ENCODE results near the gene MTX1.

MTX1 gene

DNA sequence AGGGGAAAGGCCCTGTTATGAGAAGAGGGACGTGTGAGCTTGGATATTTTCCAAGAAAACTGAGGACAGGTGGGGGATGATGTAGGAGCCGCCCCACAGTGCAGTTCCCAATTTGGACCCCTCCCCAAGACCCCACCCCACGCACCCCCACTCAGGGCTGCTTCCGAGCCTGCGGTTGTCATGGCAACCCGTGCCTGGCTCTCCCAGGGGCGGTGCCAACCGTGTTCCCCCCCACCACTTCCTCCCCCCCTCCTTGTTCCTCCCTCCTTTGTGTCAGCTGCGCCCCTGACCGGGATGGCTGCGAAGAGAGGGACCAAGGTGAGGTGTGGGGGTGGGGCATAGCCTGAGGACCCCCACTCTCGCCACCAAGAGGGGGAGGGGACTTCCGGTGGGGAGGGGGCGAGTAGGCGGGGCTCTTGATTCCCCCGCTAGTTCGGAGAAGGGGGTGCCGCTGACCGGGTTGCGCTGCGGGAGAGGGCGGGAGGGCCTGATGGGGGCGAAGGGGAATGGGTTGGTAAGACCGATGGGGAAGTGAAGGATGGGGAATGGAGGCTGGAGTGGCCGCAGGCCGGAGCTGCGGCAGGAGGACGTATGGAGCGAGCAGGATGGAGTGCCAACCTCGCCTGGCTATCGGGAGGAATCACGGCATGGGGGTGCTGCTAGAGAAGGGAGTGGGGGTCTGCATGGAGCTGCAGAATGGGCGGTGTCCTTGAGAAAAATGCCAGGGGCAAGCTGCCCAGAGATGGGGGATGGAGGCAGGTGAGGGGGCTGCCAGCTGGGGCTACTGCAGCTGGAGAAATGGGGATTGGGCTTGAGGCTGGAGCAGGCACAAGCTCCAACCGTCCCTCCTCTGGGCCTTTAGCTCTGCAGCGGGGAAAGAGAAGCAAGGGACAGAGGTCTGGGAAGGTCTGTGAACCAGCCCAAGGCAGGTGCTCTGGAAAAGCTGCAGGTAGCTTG is 33.9 kb upstream of the MTX1 start:
- peak; percentile 28 for DNase-seq

DNA sequence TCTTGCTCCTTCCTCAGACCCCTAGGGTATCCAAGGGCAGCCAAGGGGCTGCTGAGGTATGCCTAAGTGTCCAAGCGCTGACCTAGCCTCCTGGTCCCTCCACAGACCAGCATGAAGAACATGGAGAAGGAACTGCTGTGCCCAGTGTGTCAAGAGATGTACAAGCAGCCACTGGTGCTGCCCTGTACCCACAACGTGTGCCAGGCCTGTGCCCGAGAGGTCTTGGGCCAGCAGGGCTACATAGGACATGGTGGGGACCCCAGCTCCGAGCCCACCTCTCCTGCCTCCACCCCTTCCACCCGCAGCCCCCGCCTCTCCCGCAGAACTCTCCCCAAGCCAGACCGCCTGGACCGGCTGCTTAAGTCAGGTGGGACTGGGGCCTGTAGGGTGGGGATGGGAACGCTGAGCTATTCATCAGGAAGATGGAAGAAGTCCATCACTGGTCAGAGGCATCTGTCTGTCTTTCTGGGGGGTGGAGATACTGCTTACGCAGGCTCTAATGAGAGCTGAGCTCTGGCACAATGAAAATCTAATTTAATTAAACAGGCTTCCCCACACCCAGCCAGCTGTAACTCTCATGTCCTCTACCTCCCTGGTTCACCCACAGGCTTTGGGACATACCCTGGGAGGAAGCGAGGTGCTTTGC is 33.1 kb upstream of the MTX1 start:
- peak; percentile 2 for DNase-seq

DNA sequence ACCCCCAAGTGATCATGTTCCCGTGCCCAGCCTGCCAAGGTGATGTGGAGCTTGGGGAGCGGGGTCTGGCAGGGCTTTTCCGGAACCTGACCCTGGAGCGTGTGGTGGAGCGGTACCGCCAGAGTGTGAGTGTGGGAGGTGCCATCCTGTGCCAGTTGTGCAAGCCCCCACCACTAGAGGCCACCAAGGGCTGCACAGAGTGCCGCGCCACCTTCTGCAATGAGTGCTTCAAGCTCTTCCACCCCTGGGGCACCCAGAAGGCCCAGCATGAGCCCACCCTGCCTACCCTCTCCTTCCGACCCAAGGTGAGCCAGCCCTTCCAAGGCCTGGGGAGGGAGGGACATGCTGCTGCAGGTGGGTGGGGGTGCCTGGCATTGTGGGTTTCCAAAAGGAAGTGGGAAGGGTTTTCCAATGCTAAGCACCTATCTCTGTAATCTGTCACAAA is 32.5 kb upstream of the MTX1 start:
- DNase-seq = peak; percentile 75

DNA sequence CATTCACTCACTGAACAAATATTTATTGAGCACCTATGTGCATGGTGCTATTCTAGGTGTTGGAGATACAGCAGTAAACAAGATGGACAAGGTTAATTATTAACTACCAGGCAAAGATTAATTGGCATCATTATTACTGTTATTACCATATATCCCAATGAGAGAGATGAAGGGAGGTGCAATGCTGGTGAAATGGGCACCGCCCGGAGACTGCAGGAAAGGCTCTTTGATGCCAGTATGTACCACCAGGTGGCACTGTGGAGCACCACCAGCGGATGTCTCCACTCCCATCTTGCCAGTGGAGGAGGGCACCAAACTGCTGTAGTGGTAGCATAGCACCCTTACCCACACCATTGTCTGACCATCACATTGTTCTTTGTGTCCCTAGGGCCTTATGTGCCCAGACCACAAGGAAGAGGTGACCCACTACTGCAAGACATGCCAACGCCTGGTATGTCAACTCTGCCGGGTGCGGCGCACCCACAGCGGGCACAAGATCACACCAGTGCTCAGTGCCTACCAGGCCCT is 31.9 kb upstream of the MTX1 start:
- peak; percentile 92 for DNase-seq

DNA sequence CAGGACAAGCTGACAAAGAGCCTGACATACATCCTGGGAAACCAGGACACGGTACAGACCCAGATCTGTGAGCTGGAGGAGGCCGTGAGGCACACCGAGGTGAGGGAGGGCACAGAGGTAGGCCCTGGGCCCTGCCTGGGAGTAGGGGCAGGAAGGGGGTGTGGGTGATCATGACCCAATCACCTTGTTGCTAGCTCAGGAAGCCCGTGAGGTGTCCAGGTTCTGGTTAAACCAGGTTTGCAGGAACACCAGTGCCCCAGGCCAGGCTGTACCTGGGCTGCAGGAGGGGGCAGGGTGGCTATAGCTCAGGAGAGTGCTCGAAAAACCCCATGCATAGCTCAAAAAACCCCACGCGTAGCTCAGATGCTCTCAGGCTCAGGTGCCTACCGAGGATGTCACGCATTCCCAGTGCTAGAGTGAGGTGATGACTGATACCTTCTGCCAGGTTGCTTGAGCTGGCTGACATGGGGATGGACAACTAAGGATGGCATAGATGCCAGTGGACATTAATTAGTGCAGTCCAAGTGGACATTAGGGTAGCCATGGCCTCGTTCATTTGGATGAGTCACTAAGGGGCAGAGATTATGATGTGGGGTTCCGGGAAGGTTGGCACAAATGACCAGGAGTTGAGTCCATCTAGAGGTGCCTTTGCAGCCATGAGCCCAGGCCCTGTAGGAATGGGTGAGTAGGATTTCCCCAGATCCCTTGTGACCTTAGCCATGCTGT is 31.1 kb upstream of the MTX1 start:
- no peak for DNase-seq

DNA sequence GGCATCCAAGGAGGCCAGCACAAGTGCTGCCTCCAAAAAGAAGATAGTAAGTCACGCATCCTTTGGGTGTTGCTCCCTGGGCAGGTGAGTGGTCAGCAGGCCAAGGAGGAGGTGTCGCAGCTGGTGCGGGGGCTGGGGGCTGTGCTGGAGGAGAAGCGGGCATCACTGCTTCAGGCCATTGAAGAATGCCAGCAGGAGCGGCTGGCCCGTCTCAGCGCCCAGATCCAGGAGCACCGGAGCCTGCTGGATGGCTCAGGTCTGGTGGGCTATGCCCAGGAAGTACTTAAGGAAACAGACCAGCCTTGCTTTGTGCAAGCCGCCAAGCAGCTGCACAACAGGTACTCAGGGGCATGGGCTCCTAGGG is 30.6 kb upstream of the MTX1 start:
- no peak for DNase-seq

DNA sequence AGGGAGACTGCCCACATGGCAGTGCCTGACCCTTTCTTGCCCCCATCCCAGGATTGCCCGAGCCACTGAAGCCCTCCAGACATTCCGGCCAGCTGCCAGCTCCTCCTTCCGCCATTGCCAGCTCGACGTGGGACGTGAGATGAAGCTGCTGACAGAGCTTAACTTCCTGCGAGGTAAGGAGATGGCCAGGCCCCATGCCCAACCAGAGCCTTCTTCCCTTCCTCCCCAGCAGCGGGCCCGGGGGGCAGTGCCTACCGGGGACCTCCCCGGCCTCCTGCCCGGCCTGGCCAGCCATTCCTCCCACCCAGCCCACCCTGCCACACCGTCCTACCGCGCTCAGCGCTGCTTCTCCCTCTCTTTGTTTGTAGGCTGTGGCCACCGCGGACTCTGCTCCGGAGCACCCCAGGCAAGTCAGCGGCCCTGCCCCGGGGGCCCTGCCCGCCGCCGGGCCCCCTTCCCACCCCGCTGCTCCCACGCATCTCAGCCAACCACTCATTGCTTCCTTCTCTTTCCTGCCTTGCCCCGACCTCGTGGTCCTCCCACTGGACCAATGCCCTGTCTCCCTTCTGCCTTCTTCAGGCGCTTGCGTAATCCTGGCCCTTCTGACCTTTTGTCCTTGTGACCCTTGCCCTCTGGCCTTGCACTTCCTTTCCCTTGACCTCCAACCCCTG is 29.9 kb upstream of the MTX1 start:
- no peak for DNase-seq

DNA sequence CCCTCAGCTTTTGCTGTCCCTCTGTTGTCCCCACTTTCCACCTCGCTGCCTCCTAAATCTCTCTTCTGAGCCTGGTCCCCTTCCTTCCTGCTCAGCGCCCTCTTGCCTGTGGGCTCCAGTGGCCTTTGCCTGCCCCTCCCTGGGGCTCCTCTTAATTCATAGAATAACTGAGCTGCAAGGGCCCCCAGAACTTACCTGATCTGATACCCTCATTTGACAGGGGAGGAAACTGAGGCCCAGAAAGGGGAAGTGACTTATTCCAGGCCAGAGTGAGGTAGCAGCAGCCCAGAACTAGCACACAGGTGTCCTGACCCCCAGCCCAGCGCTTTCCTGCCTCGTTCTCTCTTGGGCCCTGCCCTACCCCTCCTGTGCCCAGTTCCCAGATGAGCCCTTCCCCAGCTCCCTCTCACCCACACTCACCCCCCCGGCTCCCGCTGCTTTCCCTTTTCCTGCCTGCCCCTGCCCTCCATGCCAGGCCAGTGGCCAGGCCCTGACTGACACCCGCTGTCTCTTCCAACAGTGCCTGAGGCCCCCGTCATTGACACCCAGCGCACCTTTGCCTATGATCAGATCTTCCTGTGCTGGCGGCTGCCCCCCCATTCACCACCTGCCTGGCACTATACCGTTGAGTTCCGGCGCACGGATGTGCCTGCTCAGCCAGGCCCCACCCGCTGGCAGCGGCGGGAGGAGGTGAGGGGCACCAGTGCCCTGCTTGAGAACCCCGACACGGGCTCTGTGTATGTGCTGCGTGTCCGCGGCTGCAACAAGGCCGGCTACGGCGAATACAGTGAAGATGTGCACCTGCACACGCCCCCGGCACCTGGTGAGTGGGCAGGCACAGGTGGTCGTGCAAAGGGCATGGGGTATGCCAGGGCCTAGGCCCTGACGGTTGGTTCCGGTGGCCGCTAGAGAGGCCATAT is 29.1 kb upstream of the MTX1 start:
- no peak for DNase-seq

DNA sequence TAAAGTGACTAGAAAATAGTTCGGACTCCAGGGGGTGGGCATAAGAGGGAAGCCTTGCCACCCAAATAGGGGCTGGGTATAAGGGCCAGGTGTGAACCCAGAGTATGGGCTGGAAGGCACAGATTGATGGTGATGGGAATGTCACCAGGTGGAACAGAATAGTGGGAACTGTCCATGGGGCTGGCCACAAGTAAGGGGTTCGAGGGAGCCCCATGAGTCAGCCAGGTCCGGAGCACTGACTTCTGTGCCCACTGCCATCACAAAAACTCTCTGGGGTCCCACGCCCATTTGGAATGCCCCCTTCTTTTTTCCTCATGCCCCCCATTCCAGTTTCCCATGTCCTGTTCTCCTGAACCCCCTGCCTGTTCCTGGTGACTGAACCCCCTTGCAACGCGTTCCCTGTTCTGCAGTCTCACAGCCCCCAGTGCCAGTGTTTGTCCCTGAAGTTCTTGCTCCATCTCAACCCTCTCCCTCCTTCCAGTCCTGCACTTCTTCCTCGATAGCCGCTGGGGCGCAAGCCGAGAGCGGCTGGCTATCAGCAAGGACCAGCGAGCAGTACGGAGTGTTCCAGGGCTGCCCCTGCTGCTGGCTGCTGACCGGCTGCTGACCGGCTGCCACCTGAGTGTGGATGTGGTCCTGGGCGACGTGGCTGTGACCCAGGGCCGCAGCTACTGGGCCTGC is 27.0 kb upstream of the MTX1 start:
- no peak for DNase-seq

DNA sequence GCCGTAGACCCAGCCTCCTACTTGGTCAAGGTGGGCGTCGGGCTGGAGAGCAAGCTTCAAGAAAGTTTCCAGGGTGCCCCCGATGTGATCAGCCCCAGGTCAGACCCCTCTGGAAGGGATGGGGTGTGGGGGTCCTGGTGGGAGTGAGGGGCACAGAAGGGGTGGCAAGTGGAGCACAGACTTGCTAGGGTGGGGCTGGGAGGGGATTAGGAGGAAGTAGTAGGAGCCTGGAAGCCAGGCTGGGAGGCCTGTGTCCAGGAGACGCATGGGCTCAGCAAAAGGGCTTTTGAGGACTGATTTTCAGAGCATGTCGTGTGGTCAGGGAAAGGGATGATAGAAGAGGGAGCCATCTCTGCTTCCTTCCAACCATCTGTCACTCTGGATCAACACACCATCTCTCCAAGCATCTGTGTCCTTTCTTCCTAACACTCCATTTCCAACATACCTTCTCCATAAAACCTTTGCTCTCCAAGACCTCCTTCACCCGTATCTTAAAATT is 26.4 kb upstream of the MTX1 start:
- no peak for DNase-seq

DNA sequence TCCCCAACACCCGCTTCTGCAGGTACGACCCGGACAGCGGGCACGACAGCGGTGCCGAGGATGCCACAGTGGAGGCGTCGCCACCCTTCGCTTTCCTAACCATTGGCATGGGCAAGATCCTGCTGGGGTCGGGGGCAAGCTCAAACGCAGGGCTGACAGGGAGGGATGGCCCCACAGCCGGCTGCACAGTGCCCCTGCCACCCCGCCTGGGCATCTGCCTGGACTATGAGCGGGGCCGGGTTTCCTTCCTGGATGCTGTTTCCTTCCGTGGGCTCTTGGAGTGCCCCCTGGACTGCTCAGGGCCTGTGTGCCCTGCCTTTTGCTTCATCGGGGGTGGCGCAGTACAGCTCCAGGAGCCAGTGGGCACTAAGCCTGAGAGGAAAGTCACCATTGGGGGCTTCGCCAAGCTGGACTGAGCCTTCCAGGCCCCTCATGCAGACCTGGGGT is 24.7 kb upstream of the MTX1 start:
- DNase-seq = no peak

DNA sequence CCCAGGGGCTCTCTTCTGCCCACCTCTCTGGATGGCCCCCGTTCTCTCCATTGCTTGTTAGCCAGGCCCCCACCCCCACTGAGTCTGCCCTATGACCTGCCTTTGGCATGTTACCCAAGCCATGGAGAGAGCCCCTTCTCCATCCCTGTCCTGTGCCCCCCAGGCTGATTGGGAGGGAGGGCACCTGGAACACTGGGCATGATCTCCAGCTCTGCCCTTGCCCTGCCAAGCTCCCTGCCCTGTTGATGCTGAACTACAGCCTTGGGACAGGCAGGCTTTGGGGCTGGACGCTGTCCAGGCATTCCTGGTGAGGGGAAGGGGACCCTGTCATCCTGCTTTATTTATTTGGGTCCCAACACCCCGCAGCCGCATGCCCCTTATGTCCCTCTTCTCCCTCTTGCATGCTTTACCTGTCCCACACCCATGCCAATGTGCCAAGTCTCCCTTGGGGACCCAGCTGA is 24.1 kb upstream of the MTX1 start:
- no peak for DNase-seq

DNA sequence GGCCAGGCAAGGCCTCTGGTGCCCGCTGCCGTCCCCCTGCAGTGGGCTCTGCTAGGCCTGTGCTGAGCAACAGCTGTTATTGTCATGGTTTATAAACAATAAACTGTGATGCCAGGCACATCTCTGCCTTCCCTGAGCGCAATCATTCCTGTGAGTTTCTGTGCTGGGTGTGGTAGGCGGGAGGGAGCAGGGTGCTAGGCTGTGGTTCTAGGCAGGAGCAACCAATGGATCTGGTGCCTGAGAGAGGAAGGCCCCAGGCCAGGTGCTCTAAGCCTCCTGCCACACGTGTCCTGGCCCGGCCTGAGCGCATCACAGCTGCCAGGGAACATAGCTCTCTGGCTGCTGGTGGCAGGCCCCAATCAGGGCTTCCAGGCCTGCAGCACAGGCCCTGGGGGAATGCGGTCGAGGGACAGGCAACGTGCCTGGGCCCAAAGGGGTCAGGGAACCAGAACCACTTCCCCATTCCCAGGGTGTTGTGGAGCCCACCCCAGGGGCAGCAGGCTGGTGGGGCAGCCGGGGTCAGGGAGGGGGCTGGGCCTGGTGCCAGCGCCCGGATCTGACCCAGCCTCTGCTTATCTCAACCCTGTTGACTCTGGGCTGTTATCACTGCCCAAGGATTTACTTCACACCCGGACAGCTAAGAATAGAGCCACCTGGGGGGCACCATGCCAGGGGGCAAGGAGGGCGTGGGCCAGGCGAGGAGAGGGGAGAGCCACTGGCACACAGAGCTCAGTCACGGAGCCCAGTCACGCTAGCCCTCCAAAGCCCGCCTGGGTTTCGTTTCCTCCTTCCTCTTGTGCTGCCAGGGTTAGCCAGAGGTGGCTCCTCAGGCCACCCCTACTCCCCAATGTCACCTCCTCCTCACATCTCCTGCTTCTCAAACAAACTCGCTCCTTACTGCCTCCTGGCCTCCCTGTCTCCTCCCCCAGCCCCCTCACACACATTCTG is 23.4 kb upstream of the MTX1 start:
- DNase-seq = peak; percentile 99

DNA sequence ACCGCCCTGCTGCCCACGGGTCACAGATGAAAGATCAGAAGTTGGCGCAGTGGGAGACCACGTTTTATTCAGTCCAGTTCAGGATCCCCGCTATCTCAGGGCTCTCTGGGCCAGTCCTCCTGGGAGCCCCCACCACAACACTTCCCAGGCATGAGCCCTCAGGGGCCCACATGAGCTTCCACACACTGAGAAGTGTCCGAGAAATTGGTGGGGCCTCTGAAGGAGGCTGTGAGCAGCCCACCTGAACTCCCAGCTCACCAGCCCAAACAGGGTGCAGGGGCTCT is 22.8 kb upstream of the MTX1 start:
- DNase-seq = no peak

DNA sequence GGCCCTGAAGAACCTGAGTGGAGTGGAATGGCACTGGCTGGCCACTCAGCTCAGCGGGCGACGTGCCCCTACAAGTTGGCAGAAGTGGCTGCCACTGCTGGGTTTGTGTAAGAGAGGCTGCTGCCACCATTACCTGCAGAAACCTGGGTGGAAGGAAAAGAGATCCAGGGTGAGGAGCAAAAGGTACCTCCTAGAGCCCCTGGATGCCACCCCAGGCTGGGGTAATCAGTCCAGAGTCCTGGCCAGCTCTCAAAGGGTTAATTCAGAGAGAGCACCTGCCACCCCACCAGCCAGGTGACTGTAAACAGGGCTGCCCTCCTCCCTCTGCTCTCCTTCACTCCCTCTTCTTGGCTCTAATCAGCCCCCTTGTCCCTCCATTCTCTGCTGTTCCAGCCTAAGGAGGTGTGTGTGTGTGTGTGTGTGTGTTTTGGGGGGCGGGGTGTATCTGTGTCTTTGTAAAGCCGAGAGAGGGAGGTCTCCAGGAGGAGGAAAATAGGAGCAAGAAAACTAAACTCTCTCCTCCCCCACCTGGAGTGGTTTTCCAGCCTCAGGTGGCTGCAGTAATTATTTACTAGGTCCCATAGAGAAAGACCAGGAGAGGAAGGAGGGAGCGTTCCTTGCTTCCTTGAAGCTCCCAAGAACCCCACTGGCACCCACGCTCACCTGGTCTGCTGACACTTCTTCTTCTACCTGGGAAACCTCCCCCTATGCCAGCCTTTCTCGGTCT is 22.3 kb upstream of the MTX1 start:
- DNase-seq = peak; percentile 57

DNA sequence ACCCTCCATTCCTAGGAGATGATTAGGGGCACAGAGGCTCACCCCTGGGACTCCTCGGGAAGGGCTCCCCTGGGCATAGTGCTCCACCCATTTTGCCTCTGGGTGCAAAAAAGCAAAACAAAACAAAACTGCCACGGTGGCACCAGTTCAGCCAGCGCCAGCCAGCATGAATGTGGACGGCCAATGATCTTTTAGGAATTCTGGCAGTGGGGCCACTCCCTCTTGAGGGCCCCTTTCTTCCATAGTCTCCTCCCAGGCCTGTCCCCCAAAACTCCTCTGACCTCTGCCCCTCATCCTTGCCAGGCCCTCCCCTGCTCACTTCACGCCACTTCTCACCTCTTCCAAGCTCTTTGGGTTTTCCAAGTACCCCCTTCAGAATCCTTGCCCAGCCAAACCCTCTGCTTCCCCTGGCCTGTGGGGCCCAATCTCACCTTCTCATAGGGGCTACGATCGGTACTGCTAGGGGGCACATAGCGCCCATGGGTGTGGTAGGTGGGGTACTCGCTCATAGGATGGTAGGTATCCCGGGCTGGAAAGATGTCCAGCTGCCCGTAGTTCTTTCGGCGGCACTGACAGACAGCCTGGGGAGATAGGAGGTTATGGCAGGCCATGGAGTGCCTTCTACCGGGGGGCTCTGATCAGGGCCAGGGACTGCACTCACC is 21.6 kb upstream of the MTX1 start:
- DNase-seq = no peak

DNA sequence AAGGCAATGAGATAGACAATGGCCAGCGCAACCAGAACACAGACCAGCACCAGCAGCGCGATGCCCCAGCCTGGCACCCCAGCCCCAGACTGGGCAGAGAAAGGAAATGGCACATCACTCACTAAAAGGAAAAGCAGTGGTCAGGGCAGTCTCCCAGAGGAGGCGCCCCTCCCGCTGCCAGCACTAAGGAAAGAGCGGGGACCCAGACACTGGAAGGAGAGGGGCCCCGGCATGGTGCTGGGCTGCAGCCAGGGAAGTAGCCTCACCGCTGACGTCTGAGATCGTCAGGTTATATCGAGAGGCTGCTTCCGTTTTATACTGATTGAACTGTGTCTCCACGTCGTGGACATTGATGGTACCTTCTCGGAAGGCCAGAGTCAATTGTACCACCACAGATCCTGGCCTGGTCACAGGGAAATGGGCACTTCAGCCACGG is 21.0 kb upstream of the MTX1 start:
- DNase-seq = no peak

DNA sequence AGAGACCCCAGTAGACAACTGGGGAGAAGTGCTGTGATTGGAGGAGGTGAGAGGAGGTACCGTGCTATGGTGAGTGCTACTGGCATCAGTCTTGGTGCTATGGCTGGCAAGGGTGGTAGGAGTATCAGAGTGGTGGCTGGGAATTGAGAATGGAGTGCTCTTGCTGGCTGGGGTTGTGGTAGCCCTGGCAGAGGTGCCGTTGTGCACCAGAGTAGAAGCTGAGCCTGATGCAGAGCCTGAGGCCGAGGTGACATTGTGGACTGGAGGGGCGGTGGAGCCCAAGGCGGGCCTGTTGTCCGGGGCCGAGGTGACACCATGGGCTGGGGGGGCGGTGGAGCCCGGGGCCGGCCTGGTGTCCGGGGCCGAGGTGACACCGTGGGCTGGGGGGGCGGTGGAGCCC is 20.2 kb upstream of the MTX1 start:
- DNase-seq = no peak
